H9 (cell line): ENCODE results near the gene WT1. TPM values are rescaled to one million over a fixed set of nuclear protein-coding genes. Genes with fewer than 3 reads are reported as not detected.

Experiments
- DNase-seq: peaks from one replicate; pipeline ENCODE4 v3.0.0-alpha.2; 2017
- H2AFZ ChIP-seq: one replicate; pipeline ENCODE4 v1.6.1; 2013; ENCODE audit warnings: mild to moderate bottlenecking, low read length, control low read depth, moderate library complexity
- H2AK5ac ChIP-seq: 2 replicates; pipeline ENCODE4 v1.6.1; 2013; ENCODE audit warnings: low read length, control low read depth, mixed read lengths; ENCODE audit not compliant: insufficient read length
- H2BK120ac ChIP-seq: one replicate; pipeline ENCODE4 v1.6.1; 2013; ENCODE audit warnings: low read depth, mild to moderate bottlenecking, low read length, control low read depth, inconsistent platforms; ENCODE audit not compliant: poor library complexity, severe bottlenecking
- H2BK12ac ChIP-seq: 2 replicates; pipeline ENCODE4 v1.6.1; 2013; ENCODE audit warnings: low read length, control low read depth, mixed read lengths, low read depth; ENCODE audit not compliant: insufficient read length
- H2BK15ac ChIP-seq: 2 replicates; pipeline ENCODE4 v1.6.1; 2013; ENCODE audit warnings: low read depth, low read length, control low read depth
- H2BK20ac ChIP-seq: one replicate; pipeline ENCODE4 v1.6.1; 2013; ENCODE audit warnings: low read depth, mild to moderate bottlenecking, low read length, control low read depth, inconsistent platforms; ENCODE audit not compliant: poor library complexity, severe bottlenecking
- H2BK5ac ChIP-seq: 2 replicates; pipeline ENCODE4 v1.6.1; 2013; ENCODE audit warnings: low read length, control low read depth, mixed read lengths; ENCODE audit not compliant: insufficient read length
- H3K14ac ChIP-seq: 2 replicates; pipeline ENCODE4 v1.6.1; 2013; ENCODE audit warnings: low read length, control low read depth; ENCODE audit not compliant: insufficient read depth
- H3K18ac ChIP-seq: 2 replicates; pipeline ENCODE4 v1.6.1; 2013; ENCODE audit warnings: low read depth, mild to moderate bottlenecking, mixed read lengths, low read length, control low read depth; ENCODE audit not compliant: insufficient read length
- H3K23ac ChIP-seq: 2 replicates; pipeline ENCODE4 v1.6.1; 2013; ENCODE audit warnings: low read length, control low read depth, mixed read lengths, low read depth; ENCODE audit not compliant: insufficient read length
- H3K23me2 ChIP-seq: 2 replicates; pipeline ENCODE4 v1.6.1; 2013; ENCODE audit warnings: low read depth, mild to moderate bottlenecking, mixed read lengths, low read length, control low read depth; ENCODE audit not compliant: insufficient read length, poor library complexity, severe bottlenecking
- H3K27ac ChIP-seq: 2 replicates; pipeline ENCODE4 v1.5.1; 2013; ENCODE audit warnings: low read length, control low read depth, mixed read lengths, low read depth; ENCODE audit not compliant: insufficient read length
- H3K27me3 ChIP-seq: 2 replicates; pipeline ENCODE4 v1.6.1; 2013; ENCODE audit warnings: low read length, control low read depth, inconsistent platforms; ENCODE audit not compliant: insufficient read depth
- H3K4ac ChIP-seq: 2 replicates; pipeline ENCODE4 v1.6.1; 2013; ENCODE audit warnings: low read depth, mild to moderate bottlenecking, control low read depth, inconsistent platforms, low read length, moderate library complexity
- H3K4me1 ChIP-seq: 2 replicates; pipeline ENCODE4 v1.6.1; 2013; ENCODE audit warnings: low read length, control low read depth, inconsistent platforms; ENCODE audit not compliant: insufficient read depth
- H3K4me2 ChIP-seq: 2 replicates; pipeline ENCODE4 v1.6.1; 2013; ENCODE audit warnings: low read length, control low read depth, mixed read lengths; ENCODE audit not compliant: insufficient read length, insufficient read depth
- H3K56ac ChIP-seq: 2 replicates; pipeline ENCODE4 v1.6.1; 2013; ENCODE audit warnings: low read depth, mild to moderate bottlenecking, mixed read lengths, low read length, control low read depth; ENCODE audit not compliant: insufficient read length
- H3K79me1 ChIP-seq: 2 replicates; pipeline ENCODE4 v1.6.1; 2013; ENCODE audit warnings: low read depth, mild to moderate bottlenecking, moderate library complexity, low read length, control low read depth, inconsistent platforms; ENCODE audit not compliant: insufficient read depth, poor library complexity, severe bottlenecking
- H3K79me2 ChIP-seq: 2 replicates; pipeline ENCODE4 v1.6.1; 2013; ENCODE audit warnings: low read length, control low read depth, inconsistent platforms; ENCODE audit not compliant: insufficient read depth
- H3K9ac ChIP-seq: 2 replicates; pipeline ENCODE4 v1.6.1; 2013; ENCODE audit warnings: low read length, control low read depth, mixed read lengths; ENCODE audit not compliant: insufficient read length; ENCODE audit errors: extremely low read depth
- H3K9me3 ChIP-seq: one replicate; pipeline ENCODE4 v1.6.1; 2013; ENCODE audit warnings: low read depth, low read length, inconsistent platforms; ENCODE audit not compliant: control insufficient read depth
- H3T11ph ChIP-seq: one replicate; pipeline ENCODE4 v1.6.1; 2013; ENCODE audit warnings: mild to moderate bottlenecking, low read length, control low read depth, inconsistent platforms
- H4K20me1 ChIP-seq: one replicate; pipeline ENCODE4 v1.6.1; 2013; ENCODE audit not compliant: control insufficient read depth, insufficient read length, insufficient read depth
- H4K5ac ChIP-seq: 2 replicates; pipeline ENCODE4 v1.6.1; 2013; ENCODE audit warnings: low read depth, mild to moderate bottlenecking, mixed read lengths, low read length, control low read depth; ENCODE audit not compliant: insufficient read length
- H4K8ac ChIP-seq: replicated peaks from 2 replicates; pipeline ENCODE4 v1.6.1; 2013; ENCODE audit warnings: low read length, control low read depth, mixed read lengths, low read depth; ENCODE audit not compliant: insufficient read length
- H4K91ac ChIP-seq: 2 replicates; pipeline ENCODE4 v1.6.1; 2013; ENCODE audit warnings: low read depth, mild to moderate bottlenecking, moderate library complexity, mixed read lengths, low read length, control low read depth; ENCODE audit not compliant: insufficient read length
- H3K27ac Mint-ChIP-seq, 3 experiments: 2 replicates in 2 of 3; 3 replicates in 1 of 3; pipeline ENCODE4 v1.8.0; 2020 to 2021; ENCODE audit warnings: mixed read lengths in 3 of 3, mild to moderate bottlenecking in 1 of 3, moderate library complexity in 1 of 3
- H3K27me3 Mint-ChIP-seq: 2 replicates; pipeline ENCODE4 v1.8.0; 2021; ENCODE audit warnings: low read depth, mild to moderate bottlenecking, moderate library complexity, mixed read lengths
- H3K36me3 Mint-ChIP-seq, 3 experiments: 2 replicates in 2 of 3; 3 replicates in 1 of 3; pipeline ENCODE4 v1.8.0; 2020 to 2021; ENCODE audit warnings: low read depth in 3 of 3, mixed read lengths in 3 of 3; ENCODE audit not compliant: insufficient read depth in 1 of 3
- H3K4me1 Mint-ChIP-seq, 2 experiments: 2 replicates each; pipeline ENCODE4 v1.8.0; 2020; ENCODE audit warnings: mixed read lengths in 2 of 2
- H3K4me3 Mint-ChIP-seq, 2 experiments: 2 replicates in 1 of 2; 3 replicates in 1 of 2; pipeline ENCODE4 v1.8.0; 2020 to 2021; ENCODE audit warnings: mild to moderate bottlenecking in 2 of 2, mixed read lengths in 2 of 2, moderate library complexity in 1 of 2
- H3K9me3 Mint-ChIP-seq, 2 experiments: 2 replicates in 1 of 2; 3 replicates in 1 of 2; pipeline ENCODE4 v1.8.0; 2020; ENCODE audit warnings: mild to moderate bottlenecking in 2 of 2, mixed read lengths in 2 of 2, moderate library complexity in 1 of 2
- CTCF ChIP-seq: fragments of 200-600 bp; sonication (generic); conservative IDR thresholded peaks from 3 replicates; pipeline ENCODE4 v1.8.0; 2021; ENCODE audit warnings: antibody characterized with exemption, mild to moderate bottlenecking
- WGBS: extraction: QIAGEN DNeasy Blood & Tissue Kit; methylation state at CpG from one replicate; pipeline ENCODE4 v1.1.7; 2013; ENCODE audit warnings: missing lambda C conversion rate, low lambda C conversion rate, mixed read lengths; ENCODE audit not compliant: insufficient read length; ENCODE audit errors: extremely low coverage; 5-methylcytosine and 5-hydroxymethylcytosine counted together
- total RNA-seq: library from RNA; stranded (reverse); gene quantifications from 2 replicates; pipeline ENCODE4 v1.2.1, GENCODE V29; 2021

Gene WT1
- total RNA-seq, 1 experiment from 2014 or later: 0.20 TPM

- no peak overlapping the region for H2BK12ac ChIP-seq
- no peak overlapping the region for H3K27ac Mint-ChIP-seq
Observed at GRCh38 chr11:32341620-32342613, 93.4 kb downstream of the WT1 start.

More at GRCh38 chr11:32341620-32342613, 93.4 kb downstream of the WT1 start:
- no peak overlapping the region for H4K91ac ChIP-seq
- H3K27ac ChIP-seq: no peak overlapping the region
- Mint-ChIP-seq H3K27me3 (peaks cover 9% of the 10 kb centered on the region), H3K4me1 (no peaks in the 10 kb centered on the region), H3K36me3 (no peaks in the 10 kb centered on the region), H3K9me3 (no peaks in the 10 kb centered on the region; a peak in 1 of 5 replicates), H3K4me3 (no peak overlapping the region)
- H4K20me1 ChIP-seq: no peaks in the 10 kb centered on the region
- H2AFZ ChIP-seq: no peak overlapping the region
- WGBS: no CpG with 5 or more reads among the region's 10 CpGs
- no peak for TF ChIP-seq CTCF
- no peak overlapping the region for H4K5ac ChIP-seq
- H2BK15ac ChIP-seq: no peak overlapping the region
- H3K4ac ChIP-seq: no peak overlapping the region
- no peak overlapping the region for H3K9ac ChIP-seq
- H4K8ac ChIP-seq: no peak overlapping the region
- no peak overlapping the region for H2AK5ac ChIP-seq
- H3K18ac ChIP-seq: no peak overlapping the region
- no peaks in the 10 kb centered on the region for H3K27me3 ChIP-seq
- H2BK120ac ChIP-seq: no peak overlapping the region
- no peaks in the 10 kb centered on the region for H3K79me2 ChIP-seq
- no peak overlapping the region for H3K23ac ChIP-seq
- no peaks in the 10 kb centered on the region for H3K9me3 ChIP-seq
- no peak overlapping the region for H3K56ac ChIP-seq
- H3K4me1 ChIP-seq: no peaks in the 10 kb centered on the region
- H3T11ph ChIP-seq: no peak overlapping the region
- H3K23me2 ChIP-seq: no peaks in the 10 kb centered on the region
- no peak overlapping the region for H2BK20ac ChIP-seq
- H2BK5ac ChIP-seq: no peak overlapping the region
- no peak for DNase-seq
- H3K14ac ChIP-seq: no peak overlapping the region
- H3K79me1 ChIP-seq: no peaks in the 10 kb centered on the region
- no peak overlapping the region for H3K4me2 ChIP-seq
